ENCODE data around the gene FTO.

Gene FTO

DNA sequence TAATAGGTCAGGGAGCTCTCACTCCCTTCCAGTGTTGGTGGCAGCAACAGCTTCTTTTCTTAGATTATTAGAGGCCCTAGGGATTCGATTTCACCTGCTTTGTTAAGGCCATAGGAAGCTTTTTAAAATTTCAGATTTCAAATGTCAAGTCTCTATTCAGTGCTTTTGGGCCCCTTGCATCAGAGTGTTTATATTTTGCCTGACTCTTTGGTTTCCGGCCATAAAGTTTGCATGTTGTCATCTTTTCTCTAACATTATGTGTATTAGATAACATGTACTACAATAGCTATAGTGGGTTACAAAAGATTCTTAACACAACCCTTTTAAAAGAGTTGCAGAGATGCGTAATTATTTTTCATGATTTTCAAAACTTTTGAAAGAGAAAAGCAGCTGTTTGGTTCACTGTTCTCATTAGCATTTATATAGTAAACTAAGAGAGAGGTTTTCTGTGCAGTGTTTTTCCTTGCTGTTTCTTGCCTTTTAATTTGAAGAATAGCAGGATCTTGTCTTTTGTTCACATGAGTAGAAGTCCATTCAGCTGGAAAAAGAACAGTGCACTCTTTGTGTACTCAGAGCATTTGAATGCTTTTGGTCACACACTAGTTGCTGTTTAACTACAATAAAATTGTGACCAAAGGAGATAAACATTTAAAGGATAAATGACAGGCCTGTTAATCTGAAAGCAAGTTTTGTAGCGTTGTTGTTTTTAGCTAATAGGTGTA is 52.5 kb downstream of the FTO start:
- DNase-seq: no peak

GRCh38 chr16:53757971-53758609 is 54.1 kb downstream of the FTO start:
- no peak for DNase-seq

- no peak for DNase-seq
These were observed 58.2 kb downstream of the FTO start for GRCh38 chr16:53761962-53762703.

- DNase-seq: no peak
These were observed 62.5 kb downstream of the FTO start for GRCh38 chr16:53766304-53767016.

GRCh38 chr16:53768167-53768566 is 64.2 kb downstream of the FTO start:
- no peak for DNase-seq

GRCh38 chr16:53768593-53768992 is 64.6 kb downstream of the FTO start:
- DNase-seq: no peak

DNA sequence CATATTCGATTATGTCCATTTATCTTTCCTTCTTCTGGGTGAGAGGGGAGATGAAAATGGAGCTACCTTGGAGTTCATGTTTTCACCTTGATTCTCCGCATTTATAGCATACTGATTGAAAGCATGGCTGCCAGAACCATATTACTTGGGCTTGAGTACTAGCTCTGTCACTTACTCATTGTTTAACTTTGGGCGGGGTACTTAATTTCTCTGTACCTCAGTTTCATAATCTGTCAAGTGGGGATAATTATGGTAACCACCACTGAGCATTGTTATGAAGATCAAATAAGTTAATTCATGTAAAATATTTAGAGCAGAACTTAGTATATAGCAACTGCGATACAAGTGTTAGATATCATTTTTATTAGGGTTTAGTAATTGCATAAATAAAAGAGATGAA is 65.2 kb downstream of the FTO start:
- no peak for DNase-seq

- no peak for DNase-seq
These were observed 65.8 kb downstream of the FTO start for GRCh38 chr16:53769787-53770186.

DNA sequence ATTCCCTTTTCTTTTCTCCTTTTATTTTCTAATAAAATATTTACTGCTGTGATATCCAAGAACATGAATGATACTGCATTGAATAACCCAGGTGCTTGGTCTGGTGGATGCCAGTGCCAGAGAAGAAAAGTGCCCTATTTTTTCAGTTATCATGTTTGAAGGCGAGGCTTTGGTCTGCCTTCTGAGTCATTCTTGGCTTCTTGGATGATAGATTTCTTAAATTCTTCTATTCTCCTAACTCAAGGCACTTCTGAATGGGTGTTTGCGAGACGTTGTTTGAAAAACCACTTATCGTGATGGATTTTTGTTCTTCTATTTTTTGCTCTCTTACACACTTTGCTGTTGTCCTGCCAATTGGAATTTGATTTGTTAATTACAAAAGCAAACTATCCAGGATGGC is 66.7 kb downstream of the FTO start:
- no peak for DNase-seq

- DNase-seq: no peak
These were observed 67.9 kb downstream of the FTO start for GRCh38 chr16:53771655-53772497.

DNA sequence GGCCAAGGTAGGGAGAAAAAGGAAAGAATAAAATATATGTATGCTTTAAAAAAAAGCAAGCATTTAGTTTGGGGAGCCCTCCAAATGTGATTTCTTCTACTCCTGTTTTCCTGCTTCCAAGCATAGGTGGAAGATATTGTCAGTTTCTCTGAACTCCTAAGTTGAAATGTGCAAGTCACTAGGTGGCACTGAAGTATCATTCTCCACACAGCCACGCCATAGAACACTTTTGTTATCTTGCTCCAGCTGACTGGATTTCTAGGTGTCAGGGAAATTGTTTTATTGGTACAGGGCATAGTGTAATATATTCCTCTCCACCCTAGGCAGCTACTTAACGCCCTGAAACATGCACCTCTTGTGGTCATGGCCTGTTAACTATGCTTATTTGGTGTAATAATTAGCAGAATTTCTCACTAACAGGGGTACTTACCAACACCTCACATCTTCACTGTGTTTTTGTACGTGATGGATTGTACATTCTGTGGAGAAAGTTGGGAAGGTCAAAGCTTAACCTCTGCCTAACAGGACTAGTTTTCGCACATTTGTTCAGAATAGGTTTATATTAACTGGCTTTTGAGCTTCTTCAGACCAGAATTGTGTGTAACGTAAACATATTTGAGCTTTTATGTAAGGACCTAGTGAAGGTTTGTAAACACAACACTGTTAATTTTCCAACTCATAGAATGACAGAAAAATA is 69.3 kb downstream of the FTO start:
- peak; percentile 1 to 6 for DNase-seq

DNA sequence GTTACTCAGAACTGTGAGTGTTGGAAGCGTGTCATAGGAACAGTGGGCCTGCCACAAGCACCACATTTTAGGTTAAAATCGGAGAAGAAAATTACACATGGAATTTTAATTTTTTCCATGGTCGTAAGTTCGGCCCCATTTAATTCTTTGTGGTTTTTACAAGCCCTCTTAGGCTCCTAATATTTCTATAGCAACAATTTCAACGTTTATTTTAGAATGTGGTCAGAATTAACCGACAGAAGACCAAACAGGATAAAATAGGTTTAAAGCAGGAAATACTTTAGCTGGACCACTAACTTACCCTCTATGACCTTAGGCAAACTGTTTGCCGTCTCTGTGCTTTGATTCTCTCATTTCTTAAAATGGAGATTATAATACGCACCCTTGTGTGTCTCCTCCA is 69.9 kb downstream of the FTO start:
- DNase-seq: no peak

DNA sequence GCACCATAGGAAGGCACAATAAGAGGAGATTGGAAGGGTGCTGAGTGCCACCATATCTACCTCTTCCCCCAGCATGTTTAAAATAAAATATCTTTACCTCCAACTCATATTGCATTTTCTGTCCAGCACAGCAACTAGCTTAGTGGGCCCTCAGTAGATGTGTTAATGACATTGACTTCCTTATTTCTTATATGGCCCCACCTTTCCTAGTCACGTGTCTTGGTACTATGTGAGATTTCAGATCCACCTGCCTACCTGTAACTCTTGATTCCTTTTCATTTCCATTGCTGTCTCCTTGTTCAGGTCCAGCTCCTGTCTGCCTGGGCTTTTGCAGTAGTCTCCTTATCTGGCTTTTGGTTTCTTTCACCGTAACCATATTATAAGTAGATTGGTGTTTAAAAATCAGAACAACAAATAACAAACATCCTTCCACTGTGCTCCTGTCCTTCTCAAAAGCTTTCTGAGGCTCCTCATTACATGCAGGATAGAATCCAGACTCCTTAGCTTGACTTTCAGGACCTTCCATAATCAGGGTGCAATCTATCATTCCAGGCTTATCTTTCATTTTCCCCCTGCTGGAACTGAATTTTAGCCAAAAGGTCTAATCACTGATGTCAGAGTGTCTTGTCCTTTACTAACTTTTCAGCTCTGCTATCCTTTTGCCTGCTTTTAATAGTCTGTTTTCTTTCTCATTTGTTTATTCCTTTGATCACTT is 71.3 kb downstream of the FTO start:
- no peak for DNase-seq

DNA sequence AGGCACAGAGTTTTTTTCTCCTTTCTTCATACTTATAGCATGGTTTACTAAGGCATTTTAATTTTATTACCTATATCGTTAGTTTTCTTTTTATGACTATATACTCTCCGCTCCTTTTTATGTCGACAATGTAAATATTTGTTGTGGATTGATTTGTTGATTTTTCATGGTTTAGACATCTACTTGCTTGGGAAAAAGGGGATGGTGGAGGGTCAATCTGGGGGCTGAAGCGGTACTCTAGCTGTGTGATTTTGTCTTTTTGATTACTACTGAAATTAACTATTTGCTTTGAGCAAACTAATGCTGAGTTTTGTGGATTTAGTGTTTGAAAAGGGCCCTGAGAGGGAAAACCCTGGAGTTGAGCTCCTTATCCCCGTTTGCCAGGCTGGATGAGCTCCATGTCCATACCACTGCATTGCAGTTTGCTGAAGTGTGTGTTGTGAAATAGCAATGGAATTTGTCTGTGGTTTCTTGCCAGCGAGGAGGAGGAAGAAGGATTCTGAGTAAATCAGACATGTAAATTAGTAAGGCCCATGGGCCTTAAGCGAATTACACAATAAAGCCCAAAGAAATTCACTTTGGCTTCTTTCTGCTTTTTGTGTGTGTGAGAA is 72.0 kb downstream of the FTO start:
- peak in 1 of 2 donors; percentile 2 for DNase-seq

DNA sequence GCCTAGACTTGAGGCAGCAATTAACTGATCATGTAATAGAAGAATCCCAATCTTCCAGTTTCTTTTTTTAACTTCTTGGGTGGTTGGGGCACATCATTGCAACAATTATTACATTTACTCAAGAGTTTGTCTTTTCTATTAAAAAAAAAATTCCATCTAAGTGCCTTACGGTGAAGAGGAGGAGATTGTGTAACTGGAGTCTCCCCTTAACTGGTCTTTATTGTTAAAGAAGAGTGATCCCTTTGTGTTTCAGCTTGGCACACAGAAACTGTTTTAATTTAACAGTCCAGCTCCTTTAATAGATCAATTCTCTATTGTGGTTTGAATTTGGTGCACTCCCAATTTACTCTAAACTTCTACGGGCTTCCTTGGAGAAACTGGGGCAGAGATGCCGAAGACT is 75.2 kb downstream of the FTO start:
- no peak for DNase-seq

DNA sequence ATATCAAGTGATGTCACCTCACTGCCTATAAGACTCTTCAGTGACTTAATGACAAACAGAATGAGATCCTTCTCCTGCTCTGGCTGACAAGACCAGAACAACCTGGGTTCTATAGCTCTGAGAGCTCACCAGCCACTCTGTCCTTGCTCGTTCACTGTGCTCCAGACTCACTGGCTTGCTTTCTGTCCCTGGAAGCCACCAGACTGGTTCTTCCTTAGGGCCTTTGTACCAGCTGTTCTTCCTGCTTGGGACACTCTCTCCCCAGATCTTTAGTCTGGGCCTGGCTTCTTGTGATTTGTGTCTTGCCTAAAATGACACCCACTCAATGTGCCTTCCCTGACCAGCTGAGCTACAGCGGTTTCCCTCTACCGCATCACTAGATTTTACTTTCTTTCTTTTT is 76.1 kb downstream of the FTO start:
- no peak for DNase-seq

DNA sequence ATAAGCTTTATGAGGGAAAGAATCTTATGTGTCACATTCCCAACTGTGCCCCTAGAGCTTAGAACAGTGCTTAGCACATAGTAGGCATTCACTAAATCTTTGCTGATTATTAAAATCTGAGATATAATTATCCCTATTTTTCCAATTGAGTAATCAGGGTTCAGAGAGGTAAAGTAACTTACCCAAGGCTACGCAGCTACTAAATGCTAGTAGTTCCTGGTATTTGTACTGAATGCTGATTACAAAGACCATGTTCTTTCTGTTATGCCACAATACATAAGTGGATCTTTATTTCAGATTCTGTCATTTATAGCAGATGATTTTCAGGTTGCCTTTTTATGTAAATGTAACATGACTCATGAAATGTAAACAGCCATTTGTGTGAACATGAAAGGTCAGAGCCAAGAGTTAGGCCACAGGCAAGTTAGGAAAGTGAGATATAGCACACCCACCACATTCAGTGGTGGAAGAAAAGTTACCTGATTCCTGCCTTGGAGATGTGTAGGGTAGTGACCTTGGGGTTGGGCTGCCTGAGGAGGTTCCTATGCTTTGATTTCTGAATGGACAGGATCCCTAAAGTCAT is 77.2 kb downstream of the FTO start:
- no peak for DNase-seq

- DNase-seq: no peak
These were observed 78.2 kb downstream of the FTO start for GRCh38 chr16:53782148-53782547.

- DNase-seq: no peak
These were observed 80.3 kb downstream of the FTO start for GRCh38 chr16:53784291-53784690.

DNA sequence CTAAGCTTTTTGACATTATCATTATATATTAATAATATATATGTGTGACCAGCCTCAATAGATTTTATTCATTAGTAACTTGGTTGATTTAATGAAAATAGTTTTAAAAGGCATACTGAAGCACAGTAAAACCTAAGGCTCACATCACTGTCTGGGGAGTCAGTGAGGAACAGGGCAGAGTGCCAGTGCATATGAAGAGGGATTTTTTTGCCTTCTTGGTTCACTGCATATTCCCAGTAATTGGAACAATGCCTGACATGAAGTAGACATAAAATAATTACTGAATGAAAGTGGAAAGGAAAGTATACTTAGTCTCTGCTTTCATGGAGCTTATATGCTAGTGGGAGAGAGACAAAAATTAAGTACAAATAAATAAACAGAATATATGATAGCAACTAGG is 81.1 kb downstream of the FTO start:
- DNase-seq: no peak
